Measurements from ENCODE around the gene ADCYAP1R1. TPM values are rescaled to one million over a fixed set of nuclear protein-coding genes. Genes with fewer than 3 reads are reported as not detected.
A peak's percentile ranks its signal among the peaks of the same experiment; 100 is the strongest.

The ADCYAP1R1 gene
- total and polyA plus RNA-seq, 11 donors, result 0.42 to 7.7 (median 1.6) TPM

GRCh38 chr7:31078363-31078990 is 26.4 kb downstream of the ADCYAP1R1 start:
- Histone ChIP-seq H3K9me3 (no peaks in the 10 kb centered on the region), H3K36me3 (no peaks in the 10 kb centered on the region), H3K27me3 (peaks cover 0 to 4% (median 0%) of the 10 kb centered on the region in 9 donors), H3K27ac (no peak overlapping the region), H3K4me3 (no peak overlapping the region), H3K4me1 (peaks cover 0 to 33% (median 9%) of the 10 kb centered on the region in 12 donors)
- ATAC-seq (no peak), DNase-seq (peak in 2 of 5 donors; percentile 21 to 51)
- WGBS, 4 donors, result 89 to 94% (median 93%) methylated on average over 20 to 24 of the region's 24 CpGs
- no peak for TF ChIP-seq CTCF (IDR thresholded peaks at IDR 0.05)
- TF ChIP-seq POLR2A (IDR thresholded peaks at IDR 0.05), result no peak
- intact Hi-C loops (cut with DNase I), result no loop called here

- Histone ChIP-seq H3K36me3 (no peaks in the 10 kb centered on the region), H3K27ac (no peak overlapping the region), H3K4me1 (peaks cover 0 to 29% (median 9%) of the 10 kb centered on the region in 12 donors), H3K27me3 (peaks cover 0 to 4% (median 0%) of the 10 kb centered on the region in 9 donors), H3K4me3 (no peak overlapping the region), H3K9me3 (no peaks in the 10 kb centered on the region)
- DNase-seq (peak in 2 of 5 donors; percentile 6 to 38), ATAC-seq (no peak)
- 67 to 76% (median 72%) methylated on average over 10 to 11 of the region's 11 CpGs for WGBS, 4 donors
- no peak for TF ChIP-seq CTCF (IDR thresholded peaks at IDR 0.05)
- intact Hi-C loops (cut with DNase I), result no loop called here
Observed at GRCh38 chr7:31079126-31079823, 27.2 kb downstream of the ADCYAP1R1 start.

GRCh38 chr7:31079824-31080511 is 27.9 kb downstream of the ADCYAP1R1 start:
- Histone ChIP-seq H3K4me3 (no peak overlapping the region), H3K36me3 (no peaks in the 10 kb centered on the region), H3K4me1 (peaks cover 0 to 22% (median 9%) of the 10 kb centered on the region in 12 donors), H3K9me3 (no peaks in the 10 kb centered on the region), H3K27me3 (peaks cover 0 to 4% (median 0%) of the 10 kb centered on the region in 9 donors), H3K27ac (no peak overlapping the region)
- TF ChIP-seq POLR2A (IDR thresholded peaks at IDR 0.05), result no peak
- TF ChIP-seq CTCF (IDR thresholded peaks at IDR 0.05), result no peak
- WGBS, 4 donors, result 67 to 80% (median 76%) methylated on average over 6 of the region's 6 CpGs
- no peak for ATAC-seq
- intact Hi-C loops (cut with DNase I), result no loop called here
- no peak for DNase-seq

- H3K4me3 ChIP-seq, result no peak overlapping the region
- TF ChIP-seq POLR2A (IDR thresholded peaks at IDR 0.05) (no peak), CTCF (IDR thresholded peaks at IDR 0.05) (no peak)
- no peaks in the 10 kb centered on the region for H3K36me3 ChIP-seq
- H3K9me3 ChIP-seq, result no peaks in the 10 kb centered on the region
- H3K4me1 ChIP-seq, result peaks cover 0 to 20% (median 9%) of the 10 kb centered on the region in 12 donors
- WGBS, 4 donors, result 63 to 74% (median 68%) methylated on average over 6 of the region's 6 CpGs
- no peak for ATAC-seq
- H3K27me3 ChIP-seq, result peaks cover 0 to 4% (median 0%) of the 10 kb centered on the region in 9 donors
- intact Hi-C loops (cut with DNase I), result no loop called here
- DNase-seq, result peak in 1 of 5 donors; percentile 4
- H3K27ac ChIP-seq, result no peak overlapping the region
Observed at GRCh38 chr7:31080763-31081162, 28.7 kb downstream of the ADCYAP1R1 start.
